ENCODE results near the gene ASB8. TPM values are rescaled to one million over a fixed set of nuclear protein-coding genes. Genes with fewer than 3 reads are reported as not detected.

Gene ASB8
- total and polyA plus RNA-seq, 9 of the 15 experiments (the other 6 are each of a cell fraction or from before 2014, with no cell fraction given): 13.3 to 29.0 (median 19.6) TPM

- TF ChIP-seq ZBTB26 (CRISPR knock-in tag; IDR thresholded peaks at IDR 0.05) (no peak), ZBTB11 (CRISPR knock-in tag; IDR thresholded peaks at IDR 0.05) (no peak)
Measured at GRCh38 chr12:48121522-48121921, 35.8 kb downstream of the ASB8 start (continued).

- intact Hi-C loops (cut with micrococcal nuclease) (no loop called here), in situ Hi-C loops (cut with MboI) (no loop called here)
- Histone ChIP-seq H3K36me3 (ENCODE audit: control insufficient read depth, insufficient read depth, low read length) (peaks cover 20% of the 10 kb centered on the region; the same call in 2 of the 3 replicates), H4K20me1 (replicated peaks; ENCODE audit: control insufficient read depth, insufficient read depth, low read length) (no peaks in the 10 kb centered on the region), H3K9me1 (ENCODE audit: control insufficient read depth, insufficient read depth, low read length) (no peaks in the 10 kb centered on the region), H3K4me3 (peak overlapping the region; percentile 57), H3K4me2 (ENCODE audit: insufficient read depth, low read length) (peak overlapping the region; percentile 94), H3K27me3 (ENCODE audit: control insufficient read depth in 2 of 2, insufficient read depth in 2 of 2, low read length in 2 of 2) (no peaks in the 10 kb centered on the region), H3K27ac (ENCODE audit: extremely low read depth, low read depth, low read length) (no peak overlapping the region), H3K9me3 (replicated peaks; ENCODE audit: control insufficient read depth, insufficient read depth, low read depth, low read length) (no peaks in the 10 kb centered on the region), H3K9ac (ENCODE audit: insufficient read depth in 1 of 2, low read depth in 2 of 2, low read length in 2 of 2) (peak overlapping the region; percentile 49 to 58; a peak in 3 of 4 replicates), H3K79me2 (ENCODE audit: control insufficient read depth, insufficient read depth, low read length) (peaks cover 21% of the 10 kb centered on the region; the same call in 2 of the 3 replicates), H2AFZ (ENCODE audit: low read depth, low read length) (peak overlapping the region; percentile 90), H3K4me1 (replicated peaks in 1 of 2; ENCODE audit: control insufficient read depth in 2 of 2, insufficient read depth in 2 of 2, low read length in 2 of 2) (peaks cover 7 to 26% of the 10 kb centered on the region in 2 experiments; a peak in 4 of 5 replicates)
- ATAC-seq (no peak; the same call in 2 of the 3 replicates), FAIRE-seq (peak; percentile 29), DNase-seq (ENCODE audit: extremely low read depth in 1 of 4, low spot score in 3 of 4) (no peak)
- WGBS (ENCODE audit: insufficient coverage, low coverage, missing lambda C conversion rate): 2% methylated on average over 5 of the region's 5 CpGs
- TSS peak; percentile 37 for BruUV-seq (replicated peaks)
- ChIA-PET POLR2A (interaction anchor here (0.8 to 2.6 kb wide), 7 partner anchors 12 to 302 kb away, joined by 3 to 24 read pairs (median 3); partner anchors contain the start of gene SENP1), CTCF (ENCODE audit: low intra/inter-chr PET ratio) (no interaction called here)
Measured at GRCh38 chr12:48119834-48120195, 37.5 kb downstream of the ASB8 start.
